IMR-90 (cell line): ENCODE results near the gene C6orf141. TPM values are rescaled to one million over a fixed set of nuclear protein-coding genes. Genes with fewer than 3 reads are reported as not detected.
A peak's percentile ranks its signal among the peaks of the same experiment; 100 is the strongest.

Source experiments
- ATAC-seq: fragments of 200-7000 bp; cut with Tn5 transposase; 2 replicates; pipeline ENCODE4 v1.9.1; 2020; ENCODE audit warnings: low read depth, mild to moderate bottlenecking, moderate library complexity
- BruUV-seq: library from RNA; stranded (reverse); fragments of 400-500 nt; replicated peaks from 2 replicates; lab custom pipeline; 2021; lab: Mats Ljungman, UMichigan
- CTCF ChIA-PET: fragments of 300-600 bp; formaldehyde crosslinking; extraction: SDS; loops from one replicate; lab custom pipeline; 2021; ENCODE audit warnings: antibody characterized with exemption; lab: Yijun Ruan, JAX
- POLR2A ChIA-PET: fragments of 300-600 bp; sonication (Branson Sonifier 250); formaldehyde crosslinking; loops from one replicate; lab custom pipeline; 2022; ENCODE audit warnings: antibody characterized with exemption; ENCODE audit not compliant: unreplicated experiment; lab: Charles Lee
- DNase-seq: peaks from one replicate; pipeline ENCODE4 v3.0.0; 2013
- H2AFZ ChIP-seq: replicated peaks from 2 replicates; pipeline ENCODE3; 2013; ENCODE audit warnings: low read length, mild to moderate bottlenecking; ENCODE audit not compliant: poor library complexity
- H2AK5ac ChIP-seq: 2 replicates; pipeline ENCODE4 v1.6.1; 2013; ENCODE audit warnings: low read depth, low read length, inconsistent platforms
- H2AK9ac ChIP-seq: replicated peaks from 2 replicates; pipeline ENCODE3; 2013; ENCODE audit warnings: mild to moderate bottlenecking, low read depth, low read length, moderate library complexity; ENCODE audit not compliant: poor library complexity
- H2BK120ac ChIP-seq: 2 replicates; pipeline ENCODE4 v1.6.1; 2013; ENCODE audit warnings: low read depth, low read length, inconsistent platforms
- H2BK15ac ChIP-seq: 3 replicates; pipeline ENCODE4 v1.6.1; 2013; ENCODE audit warnings: low read depth, low read length, inconsistent platforms
- H2BK20ac ChIP-seq: 2 replicates; pipeline ENCODE4 v1.6.1; 2013; ENCODE audit warnings: low read depth, mild to moderate bottlenecking, inconsistent platforms, low read length, moderate library complexity
- H2BK5ac ChIP-seq: 2 replicates; pipeline ENCODE4 v1.6.1; 2013; ENCODE audit warnings: mild to moderate bottlenecking, low read depth, low read length, inconsistent platforms; ENCODE audit not compliant: poor library complexity, severe bottlenecking
- H3K14ac ChIP-seq: replicated peaks from 2 replicates; pipeline ENCODE4 v1.6.1; 2013; ENCODE audit warnings: low read depth, low read length, inconsistent platforms
- H3K18ac ChIP-seq: 2 replicates; pipeline ENCODE4 v1.6.1; 2013; ENCODE audit warnings: low read depth, low read length, control low read depth
- H3K23ac ChIP-seq: 2 replicates; pipeline ENCODE4 v1.6.1; 2013; ENCODE audit warnings: low read depth, low read length, inconsistent platforms
- H3K27ac ChIP-seq: 2 replicates; pipeline ENCODE4 v1.5.1; 2013; ENCODE audit warnings: mild to moderate bottlenecking, control low read depth, low read length; ENCODE audit not compliant: insufficient read depth
- H3K27me3 ChIP-seq: 2 replicates; pipeline ENCODE4 v1.6.1; 2013; ENCODE audit warnings: low read length; ENCODE audit not compliant: control insufficient read depth, insufficient read depth
- H3K36me3 ChIP-seq: 2 replicates; pipeline ENCODE4 v1.6.1; 2013; ENCODE audit warnings: low read length, mixed read lengths; ENCODE audit not compliant: control insufficient read depth, insufficient read depth
- H3K4ac ChIP-seq: 2 replicates; pipeline ENCODE4 v1.6.1; 2013; ENCODE audit warnings: low read depth, low read length, inconsistent platforms
- H3K4me1 ChIP-seq: 2 replicates; pipeline ENCODE4 v1.6.1; 2013; ENCODE audit warnings: low read length, mixed read lengths; ENCODE audit not compliant: control insufficient read depth, insufficient read depth
- H3K4me2 ChIP-seq: 2 replicates; pipeline ENCODE4 v1.6.1; 2013; ENCODE audit warnings: low read depth, mild to moderate bottlenecking, control low read depth, low read length, moderate library complexity
- H3K4me3 ChIP-seq: 2 replicates; pipeline ENCODE4 v1.5.1; 2013; ENCODE audit warnings: low read depth, mild to moderate bottlenecking, control low read depth, low read length, moderate library complexity; ENCODE audit not compliant: insufficient read depth
- H3K56ac ChIP-seq: 2 replicates; pipeline ENCODE4 v1.6.1; 2013; ENCODE audit warnings: low read length, inconsistent platforms; ENCODE audit not compliant: insufficient read depth; ENCODE audit errors: extremely low read depth
- H3K79me1 ChIP-seq, 2 experiments: 2 replicates each; pipeline ENCODE4 v1.6.1; 2013; ENCODE audit warnings: low read length in 2 of 2, inconsistent platforms in 1 of 2, low read depth in 1 of 2
- H3K9ac ChIP-seq: 2 replicates; pipeline ENCODE4 v1.6.1; 2013; ENCODE audit warnings: low read depth, low read length, control low read depth
- H3K9me1 ChIP-seq: 2 replicates; pipeline ENCODE4 v1.6.1; 2013; ENCODE audit warnings: low read length, inconsistent platforms; ENCODE audit not compliant: insufficient read depth
- H3K9me3 ChIP-seq: 2 replicates; pipeline ENCODE4 v1.6.1; 2013; ENCODE audit warnings: low read length; ENCODE audit not compliant: control insufficient read depth, insufficient read depth
- H4K20me1 ChIP-seq: 2 replicates; pipeline ENCODE4 v1.6.1; 2013; ENCODE audit warnings: low read length, inconsistent platforms; ENCODE audit not compliant: insufficient read depth
- H4K5ac ChIP-seq: 2 replicates; pipeline ENCODE4 v1.6.1; 2013; ENCODE audit warnings: mild to moderate bottlenecking, low read depth, low read length, control low read depth
- H4K8ac ChIP-seq, 2 experiments: 2 replicates each; pipeline ENCODE4 v1.6.1; 2013; ENCODE audit warnings: low read depth in 2 of 2, low read length in 2 of 2, control low read depth in 1 of 2, inconsistent platforms in 1 of 2
- H4K91ac ChIP-seq: 2 replicates; pipeline ENCODE4 v1.6.1; 2013; ENCODE audit warnings: low read depth, low read length, inconsistent platforms; ENCODE audit not compliant: insufficient read depth
- CEBPB ChIP-seq: IDR thresholded peaks from 2 replicates; pipeline ENCODE4 v1.6.1; 2012; ENCODE audit warnings: low read depth, low read length, improper control_type of control experiment
- CTCF ChIP-seq: conservative IDR thresholded peaks from 2 replicates; pipeline ENCODE4 v1.5.1; 2012; ENCODE audit warnings: mild to moderate bottlenecking, low read depth, low read length, improper control_type of control experiment
- dilution Hi-C: fragments of 300-500 bp; cut with HindIII; formaldehyde crosslinking; loops from one replicate; pipeline ENCODE4 v1.14.3; 2018; ENCODE audit warnings: low sequenced_read_pairs; ENCODE audit not compliant: unreplicated experiment
- in situ Hi-C: fragments of 300-500 bp; cut with MboI; formaldehyde crosslinking; loops from 3 replicates; pipeline ENCODE4 v1.14.3; 2019; ENCODE audit warnings: low sequenced_read_pairs, inconsistent platforms, mixed read lengths
- intact Hi-C: fragments of 100-400 bp; cut with micrococcal nuclease; formaldehyde crosslinking; loops from 2 replicates; pipeline ENCODE4 v1.10.0; 2022
- polyA plus RNA-seq, 3 experiments: library from polyadenylated mRNA; depleted of rRNA; stranded (reverse); fragments of >200 nt; gene quantifications; 2 replicates each; pipeline ENCODE4 v1.2.3, GENCODE V29; 2012; ENCODE audit warnings: low replicate concordance in 1 of 3
- total RNA-seq: library from RNA; depleted of rRNA; stranded (reverse); fragments of >200 nt; gene quantifications from 2 replicates; pipeline ENCODE4 v1.2.3, GENCODE V29; 2012

C6orf141 gene
- total and polyA plus RNA-seq, 2 of the 4 experiments (the other 2 are of a cell fraction) = not detected

GRCh38 chr6:49556429-49556837 lies 6.0 kb downstream of the C6orf141 start:
- CTCF ChIA-PET = no interaction called here
- intact Hi-C loops = no loop called here
- ATAC-seq (no peak), DNase-seq (peak; percentile 9)
- Histone ChIP-seq H3K9me1 (no peaks in the 10 kb centered on the region), H3K27ac (no peak overlapping the region), H2AK9ac (no peak overlapping the region), H4K8ac (no peak overlapping the region), H3K23ac (no peak overlapping the region), H2AFZ (no peak overlapping the region), H4K91ac (no peak overlapping the region), H3K27me3 (peaks cover 5% of the 10 kb centered on the region), H3K4me1 (no peaks in the 10 kb centered on the region), H3K4ac (no peak overlapping the region), H3K9ac (no peak overlapping the region), H2BK15ac (no peak overlapping the region), H4K20me1 (no peaks in the 10 kb centered on the region), H2AK5ac (no peak overlapping the region), H3K18ac (no peak overlapping the region), H3K36me3 (no peaks in the 10 kb centered on the region), H3K9me3 (no peaks in the 10 kb centered on the region), H3K56ac (no peak overlapping the region), H3K79me1 (no peaks in the 10 kb centered on the region), H2BK20ac (no peak overlapping the region), H3K4me3 (no peak overlapping the region), H3K4me2 (no peak overlapping the region), H2BK5ac (no peak overlapping the region), H2BK120ac (no peak overlapping the region), H3K14ac (no peak overlapping the region), H4K5ac (no peak overlapping the region)
- dilution Hi-C loops = no loop called here
- in situ Hi-C loops = no loop called here
- no peak for TF ChIP-seq CTCF
- TF ChIP-seq CEBPB = peak; percentile 65
- POLR2A ChIA-PET = no interaction called here
- no TSS peak for BruUV-seq
